ENCODE results near the gene TAS1R2.
"Not testable (repeated sequence)": the region's sequence is repeated elsewhere in the genome, so short reads cannot be mapped to it uniquely, and the experiment has no call there.

Gene TAS1R2

DNA sequence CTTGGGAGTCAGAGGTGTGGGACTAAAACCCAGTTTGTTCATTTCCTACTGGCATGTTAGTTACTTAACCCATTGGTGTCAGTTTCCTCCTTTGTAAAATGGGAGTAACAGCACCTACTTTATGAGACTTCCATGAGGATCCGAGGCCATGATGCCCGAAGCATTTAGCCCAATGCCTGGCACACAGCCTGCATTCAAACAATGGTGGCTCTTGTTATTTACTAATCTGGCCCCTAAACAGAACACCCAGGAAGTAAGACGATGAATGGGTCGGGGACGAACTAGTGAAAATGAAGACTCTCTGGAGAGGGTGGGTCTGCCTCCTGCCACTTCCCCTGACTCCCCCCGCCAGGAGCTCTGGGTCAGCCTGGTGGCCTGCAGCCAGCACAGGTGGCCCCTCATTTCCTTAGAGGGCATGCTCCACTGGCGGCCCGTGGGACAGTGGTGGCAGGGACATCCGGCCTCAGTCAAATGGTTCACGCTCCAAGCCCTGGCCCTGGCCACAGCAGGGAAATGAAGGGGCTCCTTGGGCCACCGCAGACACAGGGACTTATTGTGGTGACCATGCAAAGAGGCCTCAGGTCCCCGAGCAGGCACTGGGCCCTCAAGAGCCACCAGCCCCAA lies 9.5 kb upstream of the TAS1R2 start:
- no peak for DNase-seq

DNA sequence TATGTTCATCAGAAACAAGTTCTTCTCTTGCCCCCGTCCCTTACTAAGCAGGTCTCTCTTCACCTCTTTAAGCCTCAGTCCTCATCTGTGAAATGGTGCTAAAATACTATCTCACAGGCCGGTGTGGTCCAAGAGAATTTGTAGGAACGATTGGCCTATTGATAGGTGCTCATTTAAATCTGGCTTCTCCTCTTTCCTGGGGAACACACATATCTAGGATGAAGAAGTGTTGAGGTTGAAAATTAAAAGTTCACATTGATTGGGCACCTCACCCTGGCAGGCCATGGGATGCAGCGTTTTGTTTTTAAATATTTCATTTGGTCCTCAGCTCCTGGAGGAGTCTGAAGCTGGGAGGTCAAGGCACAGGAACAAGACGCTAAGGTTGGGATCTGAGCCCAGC lies 8.9 kb upstream of the TAS1R2 start:
- no peak for DNase-seq

DNA sequence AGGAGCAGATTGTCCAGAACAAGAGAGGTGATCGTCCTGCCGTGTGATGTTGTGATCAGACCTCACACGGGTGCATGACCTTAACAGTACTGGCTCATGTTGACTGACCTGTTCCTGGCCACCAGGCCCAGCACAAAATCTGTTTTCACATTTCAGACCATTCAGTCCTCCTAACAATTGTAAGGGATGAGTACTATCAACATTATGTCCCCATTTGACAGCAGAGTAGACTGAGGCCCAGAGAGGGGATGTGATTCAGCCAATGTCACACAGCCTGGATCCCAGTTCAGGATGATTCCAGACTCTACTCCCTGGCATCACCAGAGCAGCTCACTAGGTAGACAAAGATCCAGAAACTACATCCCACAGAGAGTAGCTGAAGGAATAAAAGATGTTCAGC lies 7.4 kb upstream of the TAS1R2 start:
- no peak for DNase-seq

DNA sequence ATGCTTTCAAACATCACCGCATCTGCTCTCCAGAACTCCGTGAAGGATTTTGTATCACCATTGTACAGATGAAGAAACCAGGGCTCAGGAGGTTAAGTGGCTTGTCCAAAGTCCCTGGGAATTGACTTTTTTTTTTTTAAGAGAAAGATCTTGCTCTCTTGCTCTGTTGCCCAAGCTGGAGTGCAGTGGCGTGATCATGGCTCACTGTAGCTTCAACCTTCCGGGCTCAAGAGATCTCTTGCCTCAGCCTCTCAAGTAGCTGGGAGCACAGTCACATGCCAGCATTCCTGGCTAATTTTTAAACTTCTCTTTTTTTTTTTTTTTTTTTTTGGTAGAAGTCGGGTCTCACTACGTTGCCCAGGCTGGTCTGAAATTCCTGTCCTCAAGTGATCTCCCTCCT lies 6.9 kb upstream of the TAS1R2 start:
- no peak for DNase-seq

DNA sequence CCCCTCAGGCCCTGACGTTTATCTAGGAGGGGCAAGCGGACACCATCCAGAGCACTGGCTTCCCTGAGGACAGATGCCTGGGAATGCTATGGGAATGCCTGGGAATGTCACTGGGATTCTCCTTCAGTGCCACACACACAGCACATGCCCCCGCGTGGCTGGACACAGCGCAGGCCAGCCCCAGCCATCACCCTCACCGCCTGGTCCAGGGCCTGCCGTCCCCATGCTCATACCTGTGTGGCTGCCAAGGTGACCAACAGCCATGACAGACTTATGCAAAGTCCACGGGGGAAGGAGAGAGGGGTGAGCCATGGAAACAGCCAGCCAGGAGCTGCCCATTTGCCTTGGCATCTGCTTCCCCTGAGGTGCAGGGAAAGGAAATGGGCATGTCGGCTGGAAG lies 5.7 kb upstream of the TAS1R2 start:
- no peak for DNase-seq

DNA sequence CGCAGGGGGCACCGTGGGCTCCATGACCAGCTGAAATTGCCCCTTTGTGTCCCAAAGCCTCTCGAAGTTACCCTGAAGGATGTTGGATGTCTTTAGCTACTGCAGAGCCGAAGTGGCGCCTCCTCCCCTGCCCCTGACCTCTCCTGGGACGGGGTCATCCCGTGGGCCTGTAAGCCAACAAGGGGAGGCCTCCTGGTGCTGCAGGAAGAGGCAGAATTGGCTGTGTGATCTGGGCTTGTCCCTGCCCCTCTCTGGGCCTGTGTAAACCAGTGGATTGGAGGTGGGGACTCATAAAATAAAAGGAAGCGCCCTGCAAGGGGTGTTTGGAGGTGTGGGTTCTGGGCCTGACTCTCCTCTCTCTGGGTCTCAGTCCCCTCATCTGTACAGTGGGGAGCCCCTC lies 2.1 kb upstream of the TAS1R2 start:
- DNase-seq = no peak

DNA sequence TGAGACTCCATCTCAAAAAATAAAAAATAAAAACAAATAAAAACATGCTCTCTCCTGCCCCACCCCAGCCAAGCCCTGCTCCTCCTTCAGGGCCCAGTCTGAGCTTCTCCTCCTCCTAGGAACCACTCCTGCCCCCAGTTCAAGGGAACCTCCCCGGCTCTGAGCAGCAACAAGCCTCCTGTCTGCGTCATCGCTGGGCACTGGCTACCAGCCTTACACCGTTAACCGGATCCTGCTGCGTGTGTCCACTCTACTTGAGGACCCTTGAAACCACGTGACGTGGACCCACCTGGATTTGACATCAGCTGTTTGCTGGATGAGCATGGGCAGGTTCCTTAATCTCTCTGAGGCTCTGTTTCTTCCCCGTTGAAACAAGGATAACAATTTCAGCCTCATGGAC lies 1.6 kb upstream of the TAS1R2 start:
- no peak for DNase-seq

DNA sequence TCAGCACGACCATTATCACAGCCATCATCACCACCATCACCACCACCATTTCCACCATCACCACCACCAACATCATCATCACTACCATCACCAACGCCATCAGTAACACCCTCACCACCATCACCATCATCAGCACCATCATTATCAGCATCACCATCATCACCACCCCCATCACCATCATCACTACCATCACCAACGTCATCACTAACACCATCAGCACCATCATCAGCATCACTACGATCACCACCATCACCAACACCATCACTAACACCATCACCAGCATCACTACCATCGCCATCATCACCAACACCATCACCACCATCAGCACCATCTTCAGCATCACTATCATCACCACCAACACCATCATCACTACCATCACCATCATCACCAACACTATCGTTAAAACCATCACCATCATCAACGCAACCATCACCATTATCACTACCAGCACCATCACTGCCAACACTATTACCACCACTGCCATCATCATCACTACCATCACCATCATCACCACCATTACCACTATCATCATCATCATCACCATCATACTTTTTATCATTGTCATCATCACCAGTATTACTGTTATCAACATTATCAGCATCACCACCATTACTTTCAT lies 1.3 kb downstream of the TAS1R2 start:
- no peak for DNase-seq

DNA sequence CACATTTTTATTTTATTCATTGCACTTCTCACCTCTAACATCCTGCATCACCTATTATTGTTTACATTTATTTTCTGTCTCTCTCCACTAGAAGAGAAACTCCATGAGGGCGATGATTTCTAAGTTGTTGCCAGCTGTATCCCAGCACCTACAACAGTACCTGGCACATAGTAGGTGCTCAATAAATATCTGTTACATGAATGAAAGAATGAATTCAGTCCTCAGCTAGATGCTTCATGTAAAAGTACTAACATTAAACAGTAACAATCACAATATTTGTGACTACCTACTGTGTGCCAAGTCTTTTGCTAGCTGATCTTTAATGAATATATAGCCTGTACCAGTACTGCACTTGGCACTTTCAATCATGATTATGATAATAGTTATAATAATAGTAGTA lies 3.0 kb downstream of the TAS1R2 start:
- DNase-seq = no peak

DNA sequence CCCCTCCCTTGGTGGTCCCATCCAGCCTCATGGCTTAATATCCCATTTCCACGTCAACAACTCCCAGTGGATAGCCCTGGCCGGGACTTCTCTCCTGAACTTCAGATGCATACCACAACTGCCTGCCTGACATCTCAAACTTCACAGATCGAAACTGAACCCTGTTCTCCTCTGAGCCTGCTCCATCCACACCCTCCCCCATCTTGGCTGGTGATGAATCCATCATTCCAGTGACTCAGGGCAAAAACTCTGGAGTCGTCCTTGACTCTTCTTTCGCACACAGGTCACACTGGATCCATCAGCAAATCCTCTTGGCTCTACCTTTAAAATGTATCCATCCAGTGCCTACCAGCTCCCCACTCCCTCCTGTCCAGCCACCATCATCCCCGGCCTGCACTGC lies 3.9 kb downstream of the TAS1R2 start:
- no peak for DNase-seq

DNA sequence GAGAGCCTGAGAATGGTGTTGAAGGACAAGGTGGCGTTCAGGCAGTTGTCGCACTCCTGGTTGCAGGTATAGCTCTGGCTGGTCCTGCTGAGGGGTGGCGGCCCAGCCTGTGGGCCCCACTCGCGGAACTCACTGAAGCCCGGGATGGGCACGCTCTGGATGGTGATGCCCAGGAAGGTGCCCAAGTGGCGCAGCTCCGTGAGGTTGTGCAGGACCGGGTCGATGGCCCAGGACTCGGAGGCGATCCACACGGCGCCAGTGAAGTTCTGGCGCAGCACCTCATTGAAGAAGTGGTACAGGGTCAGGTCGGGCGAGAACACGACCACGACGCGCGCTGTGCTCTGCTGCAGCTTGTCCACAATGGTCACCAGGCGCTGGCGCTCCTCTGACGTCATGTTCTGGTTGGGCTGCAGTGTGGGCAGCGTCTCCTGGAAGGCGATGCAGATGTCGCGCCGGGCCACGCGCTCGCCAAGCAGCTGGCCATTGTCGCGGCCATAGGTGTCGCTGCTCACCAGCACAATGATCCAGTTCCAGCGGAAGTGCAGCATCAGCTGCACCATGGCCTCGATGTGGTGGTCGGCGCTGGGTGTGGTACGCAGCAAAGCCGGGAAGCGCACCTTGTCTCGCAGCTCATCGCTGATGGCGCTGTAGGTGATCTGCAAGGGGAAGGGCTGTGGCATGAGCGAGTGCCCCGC lies 5.0 kb downstream of the TAS1R2 start:
- no peak for DNase-seq

DNA sequence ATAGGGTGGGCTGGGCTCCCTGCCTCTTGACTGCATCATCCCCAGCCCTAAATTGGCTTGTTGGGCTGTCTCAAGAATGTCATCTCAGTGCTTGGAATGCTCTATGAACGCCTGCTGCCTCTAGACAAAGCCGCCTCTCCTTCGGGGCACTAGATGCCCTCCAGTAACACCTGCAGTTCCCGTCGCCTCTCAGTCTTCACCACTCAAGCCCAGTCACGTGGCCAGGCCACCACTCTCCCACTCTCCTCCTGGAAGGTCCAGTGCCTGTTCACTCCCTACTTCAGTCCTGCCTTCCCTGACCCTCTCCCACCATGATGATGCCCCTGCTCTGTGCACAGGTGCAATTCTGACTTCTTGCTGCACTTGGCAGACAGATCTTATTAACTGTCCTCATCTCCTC lies 7.0 kb downstream of the TAS1R2 start:
- DNase-seq = no peak

DNA sequence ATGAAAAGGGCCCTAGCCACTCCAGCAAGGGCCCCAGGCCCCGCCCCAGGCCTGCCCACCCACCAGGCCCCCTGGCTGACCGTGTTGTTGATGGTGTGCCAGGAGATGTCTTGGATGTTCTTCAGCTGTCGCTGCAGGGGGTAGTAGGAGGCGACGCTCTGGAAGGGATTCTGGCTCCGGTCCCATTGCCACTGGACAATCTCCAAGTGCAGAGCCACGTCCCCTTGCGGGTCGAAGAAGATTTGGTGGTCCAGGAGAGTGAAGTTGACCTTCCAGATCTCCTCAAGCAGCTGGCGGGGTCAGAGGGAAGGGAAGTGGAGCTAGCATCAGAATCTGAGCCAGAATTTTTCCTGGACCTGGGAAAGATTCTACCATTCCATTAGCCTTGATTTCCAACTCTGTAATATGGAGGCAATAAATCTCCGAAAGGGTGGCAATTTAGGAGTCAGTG lies 10.2 kb downstream of the TAS1R2 start:
- peak; percentile 29 for DNase-seq

DNA sequence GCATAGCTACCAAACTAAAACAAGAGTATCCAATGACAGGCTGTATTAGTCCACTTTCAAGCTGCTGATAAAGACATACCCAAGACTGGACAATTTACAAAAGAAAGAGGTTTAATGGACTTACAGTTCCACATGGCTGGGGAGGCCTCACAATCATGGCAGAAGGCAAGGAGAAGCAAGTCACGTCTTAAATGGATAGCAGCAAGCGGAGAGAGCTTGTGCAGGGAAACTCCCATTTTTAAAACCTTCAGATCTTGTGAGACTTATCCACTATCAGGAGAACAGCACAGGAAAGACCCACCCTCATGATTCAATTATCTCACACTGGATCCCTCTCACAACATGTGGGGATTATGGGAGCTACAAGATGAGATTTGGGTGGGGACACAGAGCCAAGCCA lies 11.7 kb downstream of the TAS1R2 start:
- DNase-seq = not testable (repeated sequence)

DNA sequence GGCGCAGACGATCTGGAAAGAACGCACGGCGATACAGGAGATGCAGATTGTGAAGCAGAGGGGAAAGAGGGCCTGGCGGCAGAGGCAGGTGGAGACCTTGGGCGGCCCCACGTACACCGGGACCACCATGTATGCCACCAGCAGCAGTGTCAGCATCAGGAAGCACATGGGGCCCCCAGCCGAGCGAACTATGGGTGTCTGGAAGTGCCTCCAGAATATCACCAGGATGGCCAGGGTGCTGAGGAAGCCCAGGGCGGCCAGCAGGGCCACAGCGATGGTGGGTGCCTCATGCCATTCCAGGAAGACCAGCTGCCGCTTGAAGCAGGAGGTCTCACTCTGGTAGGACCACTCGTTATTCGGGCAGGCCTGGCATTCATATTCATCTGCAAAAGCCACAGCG lies 19.3 kb downstream of the TAS1R2 start:
- no peak for DNase-seq

DNA sequence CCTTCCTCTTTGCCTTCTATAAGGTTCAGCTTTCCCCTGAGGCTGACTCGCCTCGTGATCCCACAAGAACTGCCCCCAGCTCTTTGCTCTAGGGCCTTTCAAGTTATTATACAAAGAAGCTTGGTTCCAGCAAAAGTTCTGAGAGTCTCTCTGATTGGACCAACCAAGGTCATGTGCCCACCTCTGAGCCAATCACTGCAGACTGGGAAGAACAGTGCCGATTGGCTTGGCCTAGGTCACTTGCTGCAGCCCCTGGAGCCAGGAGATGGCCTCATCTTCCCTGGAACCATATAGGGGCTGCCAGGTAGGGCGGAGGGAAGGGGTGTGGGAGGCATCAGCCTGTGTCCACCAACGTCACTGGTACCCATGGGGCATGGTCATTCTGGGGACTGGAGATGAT lies 22.8 kb downstream of the TAS1R2 start:
- no peak for DNase-seq

DNA sequence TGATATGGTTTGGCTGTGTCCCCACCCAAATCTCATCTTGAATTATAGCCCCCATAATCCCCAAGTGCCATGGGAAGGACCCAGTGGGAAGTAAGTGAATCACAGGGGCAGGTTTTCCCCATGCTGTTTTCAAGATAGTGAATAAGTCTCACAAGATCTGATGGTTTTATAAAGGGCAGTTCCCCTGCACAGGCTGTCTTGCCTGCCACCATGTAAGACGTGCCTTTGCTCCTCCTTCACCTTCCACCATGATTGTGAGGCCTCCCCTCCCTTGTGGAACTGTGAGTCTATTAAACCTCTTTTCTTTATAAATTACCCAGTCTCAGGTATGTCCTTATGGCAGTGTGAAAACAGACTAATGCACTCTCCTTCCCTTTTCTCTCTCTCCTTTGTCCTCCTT lies 27.1 kb downstream of the TAS1R2 start:
- not testable (repeated sequence) for DNase-seq

DNA sequence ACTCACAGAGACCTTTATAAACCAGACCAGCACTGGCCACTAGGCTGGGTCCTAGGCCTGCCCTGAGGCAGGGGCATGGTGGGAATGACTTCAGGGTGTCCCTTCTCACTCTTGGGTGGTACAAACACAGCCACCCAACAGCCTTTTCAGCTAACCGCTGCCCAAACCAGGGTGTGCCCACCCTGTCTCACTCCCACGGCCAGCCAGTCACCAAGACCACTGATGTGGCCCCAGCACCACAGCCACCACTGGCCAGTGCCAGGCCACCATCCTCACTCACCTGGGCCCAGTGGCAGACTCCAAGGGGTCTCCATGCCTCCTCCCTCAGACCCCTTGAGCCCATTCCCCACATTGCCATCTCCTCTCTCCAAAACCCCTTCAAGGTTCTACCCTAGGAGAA lies 27.8 kb downstream of the TAS1R2 start:
- DNase-seq = no peak

DNA sequence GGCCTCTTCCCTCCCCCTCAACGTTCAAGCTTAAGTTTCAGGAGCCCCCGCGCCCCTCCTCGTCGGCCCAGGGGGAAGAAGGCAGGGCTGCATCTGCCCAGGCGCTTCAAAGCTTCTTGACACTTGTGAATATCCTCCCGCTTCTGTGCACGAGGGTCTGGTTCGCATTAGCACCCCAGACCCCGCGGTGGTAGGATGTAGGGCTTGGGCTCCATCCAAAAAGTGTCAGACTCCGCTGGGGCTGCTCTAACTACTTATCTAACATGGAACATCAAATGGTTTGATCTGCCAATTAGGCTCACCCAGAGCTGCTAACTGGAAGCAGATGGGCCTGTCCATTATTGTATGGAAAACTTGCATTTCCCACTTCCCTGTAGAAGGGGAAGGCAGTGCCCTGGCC lies 28.9 kb downstream of the TAS1R2 start:
- DNase-seq = no peak

DNA sequence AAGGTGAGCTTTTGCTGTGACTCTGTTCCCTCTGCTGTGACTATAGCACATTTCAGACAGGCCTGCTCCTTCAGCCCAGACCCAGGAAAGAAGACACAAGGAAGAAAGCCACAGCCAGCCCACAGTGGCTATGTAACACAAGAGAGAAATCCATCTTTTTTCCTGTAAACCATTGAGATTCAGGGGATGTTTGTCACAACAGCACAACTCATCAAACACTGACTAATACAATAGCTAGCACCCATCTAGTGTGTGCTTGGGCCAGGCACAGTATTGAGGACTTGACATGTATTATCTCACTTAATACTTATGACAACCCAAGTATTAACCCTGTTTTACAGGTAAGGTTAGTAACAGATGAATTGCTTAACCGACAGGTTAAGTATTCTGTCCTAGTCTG lies 29.8 kb downstream of the TAS1R2 start:
- DNase-seq = no peak

DNA sequence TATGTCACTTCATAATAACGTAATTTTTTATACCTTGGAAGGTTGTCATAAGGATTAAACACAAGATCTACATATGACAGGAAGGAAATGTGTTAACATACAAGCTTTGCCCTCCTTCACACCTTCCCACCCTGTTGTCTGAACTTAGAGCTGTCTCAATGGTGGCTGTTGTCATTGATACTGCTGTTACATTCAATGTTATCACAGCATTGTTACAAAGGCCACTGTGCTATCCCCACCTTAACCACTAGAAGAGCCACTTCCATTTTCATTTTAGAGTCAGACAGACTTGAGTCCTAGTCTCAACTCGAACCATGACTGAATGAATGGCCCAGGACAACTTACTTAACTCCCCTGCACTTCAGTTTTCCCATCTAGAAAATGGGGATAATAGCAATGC lies 31.2 kb downstream of the TAS1R2 start:
- DNase-seq = no peak

DNA sequence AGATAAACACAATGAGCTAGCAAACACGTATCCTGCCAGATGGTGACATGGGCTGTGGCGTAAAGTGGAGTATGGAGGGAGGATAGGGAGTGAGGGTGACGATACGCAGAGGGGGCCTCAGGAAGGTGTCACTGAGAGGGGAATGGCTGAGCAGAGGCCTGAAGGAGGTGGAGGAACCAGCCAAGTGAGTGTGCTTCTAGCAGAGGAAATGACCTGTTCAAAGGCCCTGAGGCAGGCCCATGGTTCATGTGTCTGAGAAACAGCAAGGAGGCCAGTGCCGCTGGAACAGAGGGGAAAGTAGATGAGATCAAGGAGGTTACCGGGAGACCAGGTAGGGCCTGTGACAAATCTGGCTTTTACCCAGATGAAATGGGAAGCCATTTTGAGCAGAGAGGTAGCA lies 36.0 kb downstream of the TAS1R2 start:
- DNase-seq = no peak

DNA sequence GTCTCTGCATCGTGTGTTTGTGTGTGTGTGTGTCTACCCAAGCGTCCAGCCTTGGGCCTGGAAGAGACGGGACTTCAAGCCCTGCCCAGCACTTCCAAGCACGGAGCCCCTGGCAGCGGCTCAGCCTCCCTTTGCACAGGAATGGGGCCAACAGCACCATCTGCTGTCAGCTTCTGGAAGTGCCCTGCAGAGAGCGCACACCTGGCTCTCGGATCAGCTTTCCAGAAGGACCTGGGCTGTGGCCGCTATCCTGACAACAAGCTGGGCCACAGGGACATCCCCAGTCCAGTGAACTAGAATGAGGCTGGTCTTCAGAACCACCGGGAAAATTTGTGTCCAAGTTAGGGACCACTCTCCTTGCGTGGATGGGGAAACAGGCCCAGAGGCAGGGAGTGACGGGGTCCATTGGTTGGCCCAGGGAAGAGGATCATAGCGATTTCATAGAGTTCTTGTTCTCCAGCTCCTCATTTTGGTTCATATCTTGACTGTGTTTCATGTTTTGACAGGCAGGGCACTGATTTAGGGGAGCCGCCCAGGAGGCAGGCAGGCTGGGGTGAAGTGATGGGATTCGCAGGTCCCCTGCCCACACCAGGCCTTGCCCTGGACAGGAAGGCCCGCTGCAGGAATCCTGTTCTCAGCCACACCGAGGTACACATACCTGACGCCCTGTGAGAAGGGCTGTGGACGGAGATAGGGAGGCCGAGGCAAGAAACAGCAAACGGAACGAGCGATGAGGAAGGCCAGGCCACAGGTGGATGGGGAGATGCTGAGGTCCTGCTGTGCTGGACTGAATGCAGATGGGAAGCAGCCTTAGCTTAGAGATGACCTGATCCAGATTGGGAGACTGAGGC lies 38.4 kb downstream of the TAS1R2 start:
- DNase-seq = peak; percentile 74

All from right kidney (tissue), 1 donor.